GM06990 (cell line): ENCODE results near the gene GABRG3.

Source experiments
- DNase-seq: peaks from one replicate; pipeline ENCODE4 v3.0.0-alpha.2; 2011; ENCODE audit not compliant: insufficient read length; ENCODE audit errors: extremely low read depth
- H3K27me3 ChIP-seq: replicated peaks from 2 replicates; pipeline ENCODE4 v1.6.0; 2011; ENCODE audit warnings: low read length; ENCODE audit not compliant: control insufficient read depth, insufficient read depth
- H3K36me3 ChIP-seq: 2 replicates; pipeline ENCODE4 v1.5.1; 2011; ENCODE audit warnings: low read length; ENCODE audit not compliant: control insufficient read depth, insufficient read depth
- H3K4me3 ChIP-seq: replicated peaks from 2 replicates; pipeline ENCODE4 v1.5.1; 2011; ENCODE audit warnings: low read depth, mild to moderate bottlenecking, control low read depth, low read length
- TF ChIP-seq, protein P1 (sequence below): IDR thresholded peaks from 2 replicates; pipeline ENCODE4 v1.5.1; 2011; ENCODE audit warnings: low read length, control low read depth, mild to moderate bottlenecking, inconsistent platforms; ENCODE audit not compliant: insufficient read depth, poor library complexity, severe bottlenecking

Gene GABRG3

DNA sequence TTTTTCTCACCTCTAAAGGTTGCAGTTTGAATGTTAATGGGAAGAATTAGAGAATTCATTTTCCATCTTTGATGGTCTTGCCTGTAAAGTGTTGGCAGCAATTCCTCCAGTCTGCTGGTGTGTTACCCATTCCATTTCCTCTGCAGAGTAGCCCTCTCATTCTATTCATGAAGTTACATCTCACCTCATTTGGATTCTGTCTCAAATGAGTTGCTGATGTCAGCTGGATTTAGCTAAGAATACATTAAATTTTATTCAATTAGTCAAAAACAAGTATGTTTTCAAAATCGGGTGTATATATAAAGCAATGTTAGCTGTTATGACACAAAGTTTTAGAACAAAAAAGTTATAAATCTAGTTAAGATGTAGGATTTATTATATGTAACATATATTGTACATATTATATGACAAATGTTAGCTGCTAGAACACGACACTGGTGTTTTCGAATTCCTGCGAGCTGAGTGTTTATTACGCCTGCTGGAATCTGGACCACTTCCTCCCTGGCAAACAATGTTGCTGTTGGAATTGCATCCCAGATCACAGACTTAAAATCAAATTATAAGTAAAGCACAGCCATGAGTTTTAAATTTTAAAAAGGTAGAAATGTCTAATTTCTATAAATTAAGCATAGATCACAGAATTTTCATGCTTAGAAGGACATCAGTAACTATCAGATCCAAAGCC is 611.9 kb downstream of the GABRG3 start:
- no peak overlapping the region for H3K4me3 ChIP-seq
- TF ChIP-seq, protein P1, sequence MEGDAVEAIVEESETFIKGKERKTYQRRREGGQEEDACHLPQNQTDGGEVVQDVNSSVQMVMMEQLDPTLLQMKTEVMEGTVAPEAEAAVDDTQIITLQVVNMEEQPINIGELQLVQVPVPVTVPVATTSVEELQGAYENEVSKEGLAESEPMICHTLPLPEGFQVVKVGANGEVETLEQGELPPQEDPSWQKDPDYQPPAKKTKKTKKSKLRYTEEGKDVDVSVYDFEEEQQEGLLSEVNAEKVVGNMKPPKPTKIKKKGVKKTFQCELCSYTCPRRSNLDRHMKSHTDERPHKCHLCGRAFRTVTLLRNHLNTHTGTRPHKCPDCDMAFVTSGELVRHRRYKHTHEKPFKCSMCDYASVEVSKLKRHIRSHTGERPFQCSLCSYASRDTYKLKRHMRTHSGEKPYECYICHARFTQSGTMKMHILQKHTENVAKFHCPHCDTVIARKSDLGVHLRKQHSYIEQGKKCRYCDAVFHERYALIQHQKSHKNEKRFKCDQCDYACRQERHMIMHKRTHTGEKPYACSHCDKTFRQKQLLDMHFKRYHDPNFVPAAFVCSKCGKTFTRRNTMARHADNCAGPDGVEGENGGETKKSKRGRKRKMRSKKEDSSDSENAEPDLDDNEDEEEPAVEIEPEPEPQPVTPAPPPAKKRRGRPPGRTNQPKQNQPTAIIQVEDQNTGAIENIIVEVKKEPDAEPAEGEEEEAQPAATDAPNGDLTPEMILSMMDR: no peak
- no peak for DNase-seq

DNA sequence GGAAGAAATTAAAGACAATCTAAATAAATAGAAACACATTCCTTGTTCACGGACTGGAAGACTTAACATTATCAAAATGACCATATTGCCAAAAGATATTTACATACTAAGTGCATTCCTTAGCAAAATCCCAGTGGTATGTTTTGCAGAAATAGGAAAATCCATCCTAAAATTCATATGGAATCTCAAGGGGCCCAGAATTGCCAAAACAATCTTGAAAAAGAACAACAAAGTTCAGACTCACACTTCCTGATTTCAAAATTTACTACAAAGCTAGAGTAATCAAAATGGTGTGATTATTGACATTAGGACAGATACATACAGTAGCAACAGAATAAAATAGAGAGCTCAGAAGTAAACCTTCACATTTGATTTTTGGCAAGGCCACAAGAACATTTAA is 612.7 kb downstream of the GABRG3 start:
- no peak for DNase-seq
- TF ChIP-seq, protein P1: no peak
- H3K27me3 ChIP-seq: no peaks in the 10 kb centered on the region

More for the DNA sequence above, 611.9 kb downstream of the GABRG3 start:
- no peaks in the 10 kb centered on the region for H3K36me3 ChIP-seq
- H3K27me3 ChIP-seq: no peaks in the 10 kb centered on the region

DNA sequence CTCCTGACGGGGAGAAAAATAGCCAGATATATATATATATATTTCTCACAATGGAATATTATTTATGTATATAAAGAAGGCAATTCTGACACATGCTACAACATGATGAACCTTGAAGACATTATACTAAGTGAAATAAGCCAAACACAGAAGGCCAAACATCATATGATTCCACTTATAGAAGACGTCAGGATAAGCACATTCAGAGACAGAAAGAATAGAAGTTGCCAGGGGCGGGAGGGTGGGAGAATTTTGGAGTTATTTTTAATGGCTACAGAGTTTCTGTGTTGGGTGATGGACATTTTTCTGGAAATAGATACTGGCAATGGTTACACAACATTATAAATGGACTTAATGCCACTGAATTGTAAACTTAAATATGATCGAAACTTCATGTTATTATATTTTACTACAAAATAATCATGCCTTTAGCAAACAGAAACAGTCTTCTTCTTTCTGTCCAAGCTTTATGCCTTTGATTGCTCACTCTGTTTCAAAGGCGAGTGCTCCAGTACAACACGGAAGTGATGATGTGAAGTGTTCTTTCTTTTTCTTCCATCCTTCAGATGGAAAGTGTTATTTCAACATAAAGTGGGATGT is 614.2 kb downstream of the GABRG3 start:
- Histone ChIP-seq H3K27me3 (no peaks in the 10 kb centered on the region), H3K4me3 (no peak overlapping the region), H3K36me3 (no peaks in the 10 kb centered on the region)
- DNase-seq: no peak
- TF ChIP-seq, protein P1: no peak

More for the DNA sequence above, 612.7 kb downstream of the GABRG3 start:
- Histone ChIP-seq H3K4me3 (no peak overlapping the region), H3K36me3 (no peaks in the 10 kb centered on the region)

DNA sequence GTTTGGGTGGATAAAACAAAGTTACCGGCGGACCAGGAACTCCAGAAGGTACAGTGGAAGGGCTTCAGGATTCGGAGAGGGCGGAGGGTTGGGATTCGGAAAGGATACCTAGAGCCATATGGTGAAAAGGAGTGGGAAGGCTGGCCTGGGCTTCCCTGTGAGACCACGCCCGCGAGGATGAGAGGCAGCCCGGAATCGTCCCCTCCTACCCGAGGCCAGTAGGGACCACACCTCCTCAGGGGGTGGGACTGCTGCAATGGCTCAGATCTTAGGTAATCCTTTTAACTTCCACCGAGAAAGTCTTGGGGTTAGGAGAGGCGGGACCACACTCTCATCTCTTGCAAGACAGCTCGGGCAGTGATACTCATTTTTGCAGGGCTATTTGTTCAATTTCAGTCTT is 616.8 kb downstream of the GABRG3 start:
- TF ChIP-seq, protein P1: no peak
- no peak overlapping the region for H3K4me3 ChIP-seq
- DNase-seq: no peak
- no peaks in the 10 kb centered on the region for H3K27me3 ChIP-seq
- H3K36me3 ChIP-seq: no peaks in the 10 kb centered on the region

DNA sequence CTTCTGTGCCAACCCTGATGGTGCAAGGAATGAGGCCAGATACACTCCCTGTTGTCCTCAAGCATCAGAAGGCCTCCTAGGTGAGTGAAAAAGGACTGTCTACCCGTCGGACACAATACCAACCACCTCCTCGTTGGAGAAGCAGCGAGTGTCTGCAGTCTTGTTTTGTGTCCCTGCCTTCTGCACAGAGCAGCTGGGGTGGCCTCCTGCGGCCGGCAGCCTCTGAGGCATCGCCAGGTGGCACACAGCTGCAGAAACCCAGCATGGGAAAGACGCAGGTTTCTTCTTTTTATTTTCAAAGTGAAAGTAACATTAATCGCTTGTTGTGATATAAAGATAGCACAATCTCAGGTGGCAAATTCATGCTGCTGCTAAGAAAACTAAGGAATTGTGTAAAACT is 618.3 kb downstream of the GABRG3 start:
- no peak for DNase-seq
- no peaks in the 10 kb centered on the region for H3K36me3 ChIP-seq
- no peak overlapping the region for H3K4me3 ChIP-seq
- TF ChIP-seq, protein P1: no peak
- no peaks in the 10 kb centered on the region for H3K27me3 ChIP-seq
